GM10266 (cell line): Measurements from ENCODE around the gene CMTM8.
"Not testable (repeated sequence)": the region's sequence is repeated elsewhere in the genome, so short reads cannot be mapped to it uniquely, and the experiment has no call there.

ENCODE experiments used
- DNase-seq: peaks from one replicate; pipeline ENCODE4 v3.0.0; 2012; ENCODE audit errors: extremely low spot score
- TF ChIP-seq, protein P1 (sequence below): IDR thresholded peaks from 2 replicates; pipeline ENCODE4 v1.5.1; 2012; ENCODE audit warnings: mild to moderate bottlenecking, low read depth; ENCODE audit not compliant: control insufficient read depth, insufficient read depth; ENCODE audit errors: missing control alignments

The CMTM8 gene, protein sequence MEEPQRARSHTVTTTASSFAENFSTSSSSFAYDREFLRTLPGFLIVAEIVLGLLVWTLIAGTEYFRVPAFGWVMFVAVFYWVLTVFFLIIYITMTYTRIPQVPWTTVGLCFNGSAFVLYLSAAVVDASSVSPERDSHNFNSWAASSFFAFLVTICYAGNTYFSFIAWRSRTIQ

DNA sequence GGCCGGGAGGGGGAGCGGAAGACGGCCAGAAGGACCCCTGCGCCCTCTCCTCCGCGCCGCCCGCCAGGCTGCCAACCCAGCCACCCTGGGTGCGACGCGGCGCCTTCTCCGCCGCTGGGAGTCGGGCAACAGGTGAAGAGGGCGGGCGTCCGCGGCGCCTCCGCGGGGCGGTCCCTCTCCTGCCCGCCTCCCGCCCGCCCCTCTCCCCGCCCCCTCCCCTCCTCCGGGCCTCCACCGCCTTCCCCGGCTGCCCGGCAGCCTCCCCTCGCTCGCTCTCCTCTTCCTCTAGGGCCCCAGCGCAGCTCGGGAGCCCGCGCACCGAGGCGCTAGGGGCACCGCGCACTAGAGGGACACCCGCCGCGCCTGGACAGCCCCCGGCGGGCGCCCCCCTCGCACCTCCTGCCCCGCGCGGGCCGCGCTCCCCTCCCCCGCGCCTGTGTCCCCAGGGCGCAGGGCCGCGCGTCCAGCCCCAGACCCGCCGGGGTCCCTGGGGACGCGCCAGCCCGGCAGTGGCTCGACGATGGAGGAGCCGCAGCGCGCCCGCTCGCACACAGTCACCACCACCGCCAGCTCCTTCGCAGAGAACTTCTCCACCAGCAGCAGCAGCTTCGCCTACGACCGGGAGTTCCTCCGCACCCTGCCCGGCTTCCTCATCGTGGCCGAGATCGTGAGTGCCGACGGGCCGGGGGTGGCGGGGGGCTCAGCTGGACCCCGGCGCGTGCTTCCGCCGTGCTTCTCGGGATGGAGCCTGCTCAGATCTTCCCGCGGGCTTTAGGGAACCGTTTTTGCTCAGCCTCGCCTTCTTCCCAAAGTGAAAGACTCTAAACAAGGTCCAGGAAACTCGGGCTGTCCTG is at the start of gene CMTM8:
TSS of gene CMTM8 (plus strand) at position 228 of the 854 bp plus-strand sequence. CDS start at position 521, 293 bp downstream.
- peak; percentile 80 for DNase-seq
- TF ChIP-seq, protein P1, sequence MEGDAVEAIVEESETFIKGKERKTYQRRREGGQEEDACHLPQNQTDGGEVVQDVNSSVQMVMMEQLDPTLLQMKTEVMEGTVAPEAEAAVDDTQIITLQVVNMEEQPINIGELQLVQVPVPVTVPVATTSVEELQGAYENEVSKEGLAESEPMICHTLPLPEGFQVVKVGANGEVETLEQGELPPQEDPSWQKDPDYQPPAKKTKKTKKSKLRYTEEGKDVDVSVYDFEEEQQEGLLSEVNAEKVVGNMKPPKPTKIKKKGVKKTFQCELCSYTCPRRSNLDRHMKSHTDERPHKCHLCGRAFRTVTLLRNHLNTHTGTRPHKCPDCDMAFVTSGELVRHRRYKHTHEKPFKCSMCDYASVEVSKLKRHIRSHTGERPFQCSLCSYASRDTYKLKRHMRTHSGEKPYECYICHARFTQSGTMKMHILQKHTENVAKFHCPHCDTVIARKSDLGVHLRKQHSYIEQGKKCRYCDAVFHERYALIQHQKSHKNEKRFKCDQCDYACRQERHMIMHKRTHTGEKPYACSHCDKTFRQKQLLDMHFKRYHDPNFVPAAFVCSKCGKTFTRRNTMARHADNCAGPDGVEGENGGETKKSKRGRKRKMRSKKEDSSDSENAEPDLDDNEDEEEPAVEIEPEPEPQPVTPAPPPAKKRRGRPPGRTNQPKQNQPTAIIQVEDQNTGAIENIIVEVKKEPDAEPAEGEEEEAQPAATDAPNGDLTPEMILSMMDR: no peak

DNA sequence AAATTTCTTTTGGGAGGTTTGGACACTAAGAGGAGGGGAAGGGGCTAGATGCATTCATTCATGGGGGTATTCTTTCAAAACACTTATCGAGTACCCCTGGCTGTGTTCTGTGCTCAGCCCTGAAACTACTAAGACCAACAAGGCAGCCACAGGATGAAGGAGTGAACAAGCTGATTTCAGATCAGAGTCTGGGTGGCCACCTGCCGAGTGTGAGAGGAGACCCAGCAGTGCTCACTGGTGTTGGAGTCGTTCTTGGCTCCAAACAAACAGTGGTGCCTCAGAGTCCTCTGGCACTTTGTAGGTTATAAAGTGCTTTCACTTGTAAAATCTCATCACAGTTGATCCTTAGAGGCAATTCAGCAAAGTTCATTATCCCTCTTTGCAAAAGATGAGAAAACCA is 48.8 kb upstream of the CMTM8 start:
- no peak for DNase-seq
- TF ChIP-seq, protein P1: no peak

DNA sequence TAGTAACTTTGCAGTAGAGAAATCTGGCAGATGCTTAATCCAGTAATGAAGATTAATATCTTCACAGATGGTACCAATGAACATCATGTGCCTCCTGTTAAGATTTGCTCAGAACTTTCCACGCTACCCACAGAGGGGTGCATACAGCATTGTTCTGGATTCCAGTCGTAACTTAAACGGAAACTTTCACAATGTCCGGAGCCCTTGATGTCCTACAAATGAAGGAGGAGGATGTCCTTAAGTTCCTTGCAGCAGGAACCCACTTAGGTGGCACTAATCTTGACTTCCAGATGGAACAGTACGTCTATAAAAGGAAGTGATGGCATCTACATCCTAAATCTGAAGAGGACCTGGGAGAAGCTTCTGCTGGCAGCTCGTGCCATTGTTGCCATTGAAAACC is 47.9 kb upstream of the CMTM8 start:
- DNase-seq: not testable (repeated sequence)

DNA sequence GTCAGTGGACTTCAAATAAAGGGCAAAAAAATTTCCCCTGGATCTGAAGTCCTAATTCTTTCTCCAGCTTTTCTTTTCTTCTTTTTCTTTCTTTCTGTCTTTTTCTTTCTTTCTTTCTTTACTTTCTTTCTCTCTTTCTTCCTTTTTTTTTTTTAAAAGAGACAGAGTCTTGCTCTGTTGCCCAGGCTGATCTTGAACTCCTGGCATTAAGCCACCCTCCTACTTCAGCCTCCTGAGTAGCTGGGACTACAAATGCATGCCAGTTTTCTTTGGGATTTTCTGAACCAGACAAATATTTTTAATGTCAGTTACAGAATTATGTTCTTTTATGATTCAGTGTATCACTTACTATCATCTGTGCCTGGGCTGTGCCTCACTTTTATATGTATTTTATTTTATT is 45.4 kb upstream of the CMTM8 start:
- TF ChIP-seq, protein P1: no peak
- DNase-seq: no peak

DNA sequence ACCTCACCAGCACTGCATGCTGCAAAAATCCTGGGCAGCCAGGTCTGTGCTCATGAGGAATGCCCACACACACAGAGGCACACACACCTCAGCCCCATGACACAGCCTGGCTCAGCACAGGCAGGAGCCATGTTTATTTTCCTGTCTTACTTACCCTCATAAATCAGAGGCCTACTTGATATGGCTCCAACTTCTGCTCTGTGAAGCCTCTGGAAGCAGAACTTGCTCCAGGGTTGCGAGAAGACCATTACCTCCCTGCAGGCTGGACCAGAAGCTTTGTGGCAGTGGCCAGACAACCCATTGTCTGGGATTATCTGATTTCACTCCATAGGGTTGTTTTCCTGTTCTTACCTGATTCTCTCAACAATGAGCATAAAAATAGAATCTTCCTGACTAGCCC is 43.8 kb upstream of the CMTM8 start:
- DNase-seq: no peak
- TF ChIP-seq, protein P1: no peak

DNA sequence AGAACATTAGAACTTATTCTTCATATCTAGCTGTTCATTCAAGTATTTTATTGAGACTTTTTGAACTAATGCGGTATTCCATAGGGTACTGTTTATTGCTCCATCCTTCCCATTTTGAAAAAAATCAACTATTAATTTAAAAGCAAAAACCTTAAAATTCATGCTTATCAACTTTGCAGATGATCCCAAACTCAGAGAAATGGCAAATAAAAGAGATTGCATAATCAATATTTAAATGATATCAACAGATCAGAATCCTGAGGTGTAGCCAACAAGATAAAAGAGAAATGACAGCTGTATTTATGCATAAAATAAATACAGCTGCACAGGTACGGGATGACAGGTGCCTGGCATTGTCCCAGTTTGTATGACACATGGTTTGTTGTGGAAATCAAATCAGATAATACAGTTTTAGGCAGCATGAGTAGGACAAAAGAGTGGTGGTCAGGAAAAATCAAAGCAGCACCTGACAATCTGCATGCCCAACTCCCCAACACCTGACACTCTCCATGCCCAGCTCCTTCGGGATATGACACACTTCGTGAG is 42.4 kb upstream of the CMTM8 start:
- TF ChIP-seq, protein P1: no peak
- no peak for DNase-seq

DNA sequence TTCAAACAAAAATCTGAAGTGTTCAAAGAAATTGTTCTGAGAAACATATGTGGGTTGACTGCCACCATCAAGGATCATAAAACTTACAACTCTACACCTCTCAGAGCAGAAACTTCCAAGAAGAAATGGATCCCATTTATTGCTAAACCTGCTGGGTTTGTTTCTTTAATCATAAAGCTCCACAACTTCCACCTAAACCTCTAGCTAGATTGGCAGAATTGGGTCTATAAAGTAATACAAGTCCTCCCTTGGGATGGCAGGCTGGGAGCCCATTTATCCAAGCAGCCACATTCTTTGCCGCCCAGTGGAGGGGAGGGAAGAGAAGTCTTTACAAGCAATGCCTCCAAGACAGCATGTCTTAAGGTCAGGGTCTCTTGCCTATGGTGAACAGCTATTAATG is 40.5 kb upstream of the CMTM8 start:
- TF ChIP-seq, protein P1: no peak
- no peak for DNase-seq
